Kidney epithelial cell (primary cell): ENCODE data around the gene GPC6. TPM values are rescaled to one million over a fixed set of nuclear protein-coding genes. Genes with fewer than 3 reads are reported as not detected.

Experiments
- DNase-seq: peaks from one replicate; pipeline ENCODE4 v3.0.0-alpha.2; 2010; ENCODE audit warnings: low read depth
- H3K27me3 ChIP-seq: 2 replicates; pipeline ENCODE4 v1.6.0; 2011; ENCODE audit warnings: low read length; ENCODE audit not compliant: control insufficient read depth, insufficient read depth
- H3K36me3 ChIP-seq: 2 replicates; pipeline ENCODE4 v1.5.1; 2011; ENCODE audit warnings: low read length; ENCODE audit not compliant: control insufficient read depth, insufficient read depth
- H3K4me3 ChIP-seq: 2 replicates; pipeline ENCODE4 v1.5.1; 2011; ENCODE audit warnings: low read depth, mild to moderate bottlenecking, control low read depth, low read length
- total RNA-seq: library from RNA; depleted of rRNA; stranded (reverse); fragments of >200 nt; gene quantifications from 2 replicates; pipeline ENCODE4 v1.2.3, GENCODE V29; 2015
- TF ChIP-seq, protein P1 (sequence below): IDR thresholded peaks from 2 replicates; pipeline ENCODE4 v1.5.1; 2011; ENCODE audit warnings: mild to moderate bottlenecking, moderate library complexity, low read length, control low read depth, inconsistent platforms; ENCODE audit not compliant: insufficient read depth, poor library complexity, severe bottlenecking

Gene GPC6
- total RNA-seq, 1 donor from 2014 or later = 62.7 TPM

DNA sequence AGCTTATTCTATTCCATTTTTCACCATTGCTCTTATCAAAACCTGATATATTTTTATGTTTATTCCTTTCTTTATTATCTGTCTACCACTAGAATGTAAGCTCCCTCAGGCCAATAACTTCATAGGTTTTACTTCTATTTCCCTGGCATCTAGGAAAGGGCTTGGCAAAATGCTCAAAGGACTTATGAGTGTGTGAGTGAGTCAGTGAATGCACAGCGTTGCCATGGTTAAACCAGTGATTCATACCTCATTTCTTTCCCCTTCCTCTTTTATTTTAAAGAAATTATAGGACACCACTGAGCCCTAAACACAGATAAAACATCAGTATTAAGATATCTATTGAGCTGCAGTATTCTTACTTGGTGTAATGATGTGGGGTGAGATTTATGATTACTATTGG is 162.1 kb downstream of the GPC6 start:
- TF ChIP-seq, protein P1, sequence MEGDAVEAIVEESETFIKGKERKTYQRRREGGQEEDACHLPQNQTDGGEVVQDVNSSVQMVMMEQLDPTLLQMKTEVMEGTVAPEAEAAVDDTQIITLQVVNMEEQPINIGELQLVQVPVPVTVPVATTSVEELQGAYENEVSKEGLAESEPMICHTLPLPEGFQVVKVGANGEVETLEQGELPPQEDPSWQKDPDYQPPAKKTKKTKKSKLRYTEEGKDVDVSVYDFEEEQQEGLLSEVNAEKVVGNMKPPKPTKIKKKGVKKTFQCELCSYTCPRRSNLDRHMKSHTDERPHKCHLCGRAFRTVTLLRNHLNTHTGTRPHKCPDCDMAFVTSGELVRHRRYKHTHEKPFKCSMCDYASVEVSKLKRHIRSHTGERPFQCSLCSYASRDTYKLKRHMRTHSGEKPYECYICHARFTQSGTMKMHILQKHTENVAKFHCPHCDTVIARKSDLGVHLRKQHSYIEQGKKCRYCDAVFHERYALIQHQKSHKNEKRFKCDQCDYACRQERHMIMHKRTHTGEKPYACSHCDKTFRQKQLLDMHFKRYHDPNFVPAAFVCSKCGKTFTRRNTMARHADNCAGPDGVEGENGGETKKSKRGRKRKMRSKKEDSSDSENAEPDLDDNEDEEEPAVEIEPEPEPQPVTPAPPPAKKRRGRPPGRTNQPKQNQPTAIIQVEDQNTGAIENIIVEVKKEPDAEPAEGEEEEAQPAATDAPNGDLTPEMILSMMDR = no peak
- peak; percentile 10 for DNase-seq
- Histone ChIP-seq H3K4me3 (no peak overlapping the region), H3K27me3 (no peaks in the 10 kb centered on the region), H3K36me3 (no peaks in the 10 kb centered on the region)

DNA sequence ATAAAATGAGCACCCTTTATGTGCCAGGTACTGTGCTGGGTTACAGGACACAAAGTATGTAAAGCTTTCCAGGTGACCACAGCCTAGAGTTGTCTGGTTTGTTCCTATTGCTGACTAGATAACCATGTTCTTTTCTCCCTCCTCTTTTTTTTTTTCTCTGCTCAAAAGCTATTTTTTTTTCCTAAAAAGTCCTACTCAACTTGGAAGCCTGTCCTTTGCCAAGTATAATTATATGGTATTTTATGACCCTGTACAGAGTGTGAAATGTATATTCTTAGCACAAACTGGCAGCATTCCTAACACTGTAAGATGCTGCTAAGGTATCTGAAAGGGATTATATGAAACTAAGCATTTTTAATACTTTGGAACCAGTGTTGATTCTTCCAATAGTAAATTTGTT is 171.0 kb downstream of the GPC6 start:
- Histone ChIP-seq H3K36me3 (no peaks in the 10 kb centered on the region), H3K4me3 (no peak overlapping the region), H3K27me3 (no peaks in the 10 kb centered on the region)
- TF ChIP-seq, protein P1 = no peak
- no peak for DNase-seq

DNA sequence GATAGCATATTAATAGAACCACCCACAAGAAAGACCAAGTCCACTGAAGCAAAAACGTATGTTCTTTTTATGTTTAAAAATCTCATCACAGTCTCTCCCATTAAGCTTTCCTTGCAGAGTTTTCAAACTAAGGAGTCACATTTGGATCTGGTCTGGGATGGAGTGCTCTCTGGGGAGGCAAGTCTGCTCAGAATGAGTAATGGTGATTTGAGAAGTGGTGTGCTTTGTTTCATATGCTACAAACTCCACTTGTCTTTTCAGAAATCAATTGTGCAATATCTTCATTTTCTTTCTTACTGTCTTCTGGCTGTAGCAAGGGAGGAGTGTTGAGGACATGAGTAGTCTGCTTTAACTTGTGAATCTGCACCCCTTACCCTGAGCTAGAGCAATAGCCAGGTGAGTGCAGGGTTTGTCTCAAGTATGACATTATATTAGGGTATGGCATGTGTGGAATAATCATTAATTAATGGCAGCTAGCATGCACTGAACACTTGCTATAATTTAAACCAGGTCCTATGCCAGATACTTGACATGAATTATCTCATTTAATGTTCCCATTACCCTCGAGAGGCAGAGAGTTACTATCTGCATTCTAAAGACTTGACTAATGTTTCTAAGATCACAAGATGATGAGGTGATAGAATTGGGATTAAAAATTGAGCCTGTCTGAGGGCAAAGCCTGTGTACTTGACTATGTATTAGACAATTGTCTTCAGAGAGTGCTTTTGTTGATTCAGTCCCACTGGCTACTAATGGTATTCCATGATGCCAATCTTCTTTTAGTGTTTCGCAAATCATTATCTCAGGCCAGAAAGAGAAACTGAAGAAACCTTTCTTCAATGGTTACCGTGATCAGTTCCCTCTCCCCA is 171.8 kb downstream of the GPC6 start:
- no peaks in the 10 kb centered on the region for H3K27me3 ChIP-seq
- H3K36me3 ChIP-seq = no peaks in the 10 kb centered on the region
- DNase-seq = no peak
- no peak overlapping the region for H3K4me3 ChIP-seq
- TF ChIP-seq, protein P1 = no peak

DNA sequence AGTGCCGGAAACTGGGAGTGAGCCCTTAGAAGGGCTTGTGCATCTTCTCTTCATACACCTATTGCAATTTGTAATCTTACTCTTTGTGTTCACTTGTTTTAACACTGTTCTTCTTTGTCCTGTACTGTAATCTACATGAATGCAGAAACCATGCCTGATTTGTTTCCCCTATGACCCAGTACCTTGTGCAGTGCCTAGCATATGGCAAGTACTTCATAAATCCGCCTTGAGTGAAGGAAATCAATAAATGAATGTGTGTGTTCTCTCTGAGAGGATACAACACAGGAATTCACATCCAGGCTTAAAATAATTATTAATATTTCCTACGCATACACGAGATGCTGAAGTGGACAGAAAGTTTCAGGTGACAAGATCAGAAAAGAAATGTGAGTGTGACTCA is 172.6 kb downstream of the GPC6 start:
- no peak overlapping the region for H3K4me3 ChIP-seq

DNA sequence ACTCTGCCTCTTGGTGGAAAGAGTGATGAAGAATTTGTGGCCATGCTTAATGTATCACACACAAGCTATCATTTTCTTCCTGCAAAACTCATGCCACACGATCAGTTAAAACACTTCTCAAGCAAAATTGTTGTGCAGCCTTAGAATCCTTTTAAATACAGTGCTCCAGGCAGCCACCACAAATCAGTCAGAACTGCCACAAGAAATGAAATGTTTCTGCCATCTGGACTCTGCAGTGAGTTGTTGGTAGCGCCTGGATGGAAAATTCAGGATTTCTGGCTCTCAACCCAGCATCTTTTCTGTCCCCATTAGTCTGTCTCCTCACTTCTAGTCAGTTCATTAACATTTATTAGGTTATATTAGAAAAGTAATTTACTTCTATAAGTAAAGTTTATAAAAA is 179.5 kb downstream of the GPC6 start:
- DNase-seq = no peak
- TF ChIP-seq, protein P1 = no peak
- no peak overlapping the region for H3K4me3 ChIP-seq
- H3K27me3 ChIP-seq = no peaks in the 10 kb centered on the region
- no peaks in the 10 kb centered on the region for H3K36me3 ChIP-seq

More for the DNA sequence above, 172.6 kb downstream of the GPC6 start:
- Histone ChIP-seq H3K27me3 (no peaks in the 10 kb centered on the region), H3K36me3 (no peaks in the 10 kb centered on the region)
- DNase-seq = no peak
- TF ChIP-seq, protein P1 = no peak

DNA sequence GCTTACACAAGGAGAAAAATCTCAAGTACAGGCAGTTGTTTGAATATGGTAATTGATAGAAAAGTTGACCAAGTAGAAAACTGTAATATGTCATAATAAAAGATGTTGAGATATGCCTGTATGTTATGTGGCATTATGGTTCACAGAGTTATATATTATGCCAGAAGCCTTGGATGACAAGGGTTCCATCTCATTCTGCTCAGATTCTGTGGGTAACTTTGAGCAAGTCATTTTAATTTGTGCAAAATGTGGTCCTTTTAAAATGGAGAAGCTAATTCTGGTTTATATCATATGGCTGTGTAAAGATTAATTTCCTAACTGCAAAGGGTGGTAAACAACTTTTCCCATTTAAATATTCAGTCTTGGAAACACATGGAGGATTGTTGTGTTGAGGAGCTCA is 180.9 kb downstream of the GPC6 start:
- DNase-seq = no peak
- Histone ChIP-seq H3K4me3 (no peak overlapping the region), H3K27me3 (no peaks in the 10 kb centered on the region), H3K36me3 (no peaks in the 10 kb centered on the region)
- TF ChIP-seq, protein P1 = no peak
